NCI-H460 (cell line): ENCODE data around the gene WHRN. TPM values are rescaled to one million over a fixed set of nuclear protein-coding genes. Genes with fewer than 3 reads are reported as not detected.

Experiments
- DNase-seq: peaks from one replicate; pipeline ENCODE4 v3.0.0-alpha.2; 2016; ENCODE audit warnings: low read depth; ENCODE audit errors: extremely low read depth
- total RNA-seq: library from RNA; depleted of rRNA; stranded (reverse); fragments of >200 nt; shearing (Covaris generic); gene quantifications from 2 replicates; pipeline ENCODE4 v1.2.3, GENCODE V29; 2014

Gene WHRN
- total RNA-seq, 1 experiment from 2014 or later: 7.2 TPM

GRCh38 chr9:114386886-114387679, 118.2 kb downstream of the WHRN start:
- no peak for DNase-seq

DNA sequence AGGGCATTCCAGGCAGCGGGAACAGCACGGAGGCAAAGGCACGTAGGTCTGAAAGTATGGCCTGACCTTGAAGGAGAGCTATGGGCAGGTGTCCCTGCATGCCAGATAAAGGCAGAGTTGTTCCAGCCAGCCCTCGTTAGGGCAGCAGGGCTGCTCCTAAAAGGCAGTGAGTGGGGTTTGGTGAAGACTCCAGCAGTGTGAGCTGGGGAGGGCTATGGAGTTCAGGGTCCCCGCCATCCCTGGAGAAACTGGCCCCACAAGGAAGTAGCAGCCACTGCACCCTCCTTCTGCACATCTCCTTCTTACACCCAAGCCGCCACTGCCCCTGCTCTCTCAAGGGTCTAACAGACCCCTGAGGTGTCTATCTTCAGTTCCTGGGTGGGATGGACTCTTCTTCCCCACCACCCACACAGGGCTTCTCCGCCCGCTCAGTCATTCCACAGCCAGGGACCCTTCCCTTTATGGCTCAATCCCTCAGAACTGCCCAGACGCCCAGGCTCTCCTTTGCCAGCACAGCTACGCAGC, 118.8 kb downstream of the WHRN start:
- no peak for DNase-seq

DNA sequence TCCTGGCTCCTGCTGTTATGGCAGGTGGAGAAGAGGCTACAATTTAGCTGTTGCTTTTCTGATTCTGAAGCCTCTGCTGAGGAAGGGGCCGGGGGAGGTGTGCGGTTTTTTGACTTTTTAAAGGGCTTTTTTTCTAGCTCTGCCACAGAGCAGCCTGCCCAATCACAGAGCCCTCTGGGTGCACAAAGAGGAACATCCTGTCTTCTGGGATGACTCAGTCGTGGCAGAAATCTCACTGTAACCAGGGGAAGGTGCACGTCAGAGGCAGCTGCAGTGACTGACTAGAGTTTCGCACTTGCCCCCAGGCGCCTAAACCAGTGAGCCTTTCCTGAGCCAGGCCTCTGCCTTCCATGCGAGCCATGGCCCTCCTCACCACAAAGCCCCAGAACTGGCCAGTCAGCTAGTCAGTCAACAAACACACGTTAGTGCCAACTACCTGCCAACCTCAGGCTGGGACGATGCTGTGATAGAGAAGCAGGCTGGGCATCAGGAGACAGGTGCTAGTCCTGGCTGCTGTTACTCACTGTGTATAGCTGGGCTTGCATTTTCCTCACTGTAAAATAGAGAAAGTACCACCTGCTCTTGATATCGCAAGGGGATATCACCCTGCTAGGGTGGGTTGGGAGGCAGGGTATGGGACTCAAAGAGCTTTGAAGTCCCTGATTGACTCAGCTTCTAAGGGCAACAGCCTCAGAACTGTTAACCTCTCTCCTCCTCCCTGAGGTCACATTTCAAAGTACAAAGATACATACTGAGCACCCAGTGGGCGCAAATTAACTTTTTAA, 119.7 kb downstream of the WHRN start:
- DNase-seq: no peak

GRCh38 chr9:114384836-114385396, 120.4 kb downstream of the WHRN start:
- no peak for DNase-seq

GRCh38 chr9:114384341-114384740, 120.9 kb downstream of the WHRN start:
- no peak for DNase-seq

GRCh38 chr9:114383521-114384231, 121.6 kb downstream of the WHRN start:
- no peak for DNase-seq

- DNase-seq: no peak
These were observed 122.4 kb downstream of the WHRN start for GRCh38 chr9:114382699-114383520.

GRCh38 chr9:114378883-114379282, 126.4 kb downstream of the WHRN start:
- no peak for DNase-seq

DNA sequence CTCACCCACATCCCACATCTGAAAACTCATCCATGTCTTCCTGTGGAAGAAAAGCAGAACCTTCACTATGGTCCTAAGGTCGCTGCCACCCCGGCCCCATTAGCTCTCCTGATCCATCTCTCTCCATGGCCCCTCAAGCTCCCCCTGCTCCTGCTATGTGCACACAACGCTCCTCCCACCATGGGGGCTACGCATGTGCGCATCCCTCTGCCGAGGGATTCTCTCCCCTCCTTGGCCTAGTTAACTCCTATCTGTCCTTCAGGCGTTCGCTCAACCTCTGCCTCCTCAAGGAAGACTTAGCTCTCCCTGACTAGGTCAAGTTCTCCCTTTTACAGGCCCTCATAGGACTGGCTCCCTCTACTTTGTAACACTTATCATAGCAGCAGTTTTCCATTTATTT, 127.3 kb downstream of the WHRN start:
- no peak for DNase-seq

DNA sequence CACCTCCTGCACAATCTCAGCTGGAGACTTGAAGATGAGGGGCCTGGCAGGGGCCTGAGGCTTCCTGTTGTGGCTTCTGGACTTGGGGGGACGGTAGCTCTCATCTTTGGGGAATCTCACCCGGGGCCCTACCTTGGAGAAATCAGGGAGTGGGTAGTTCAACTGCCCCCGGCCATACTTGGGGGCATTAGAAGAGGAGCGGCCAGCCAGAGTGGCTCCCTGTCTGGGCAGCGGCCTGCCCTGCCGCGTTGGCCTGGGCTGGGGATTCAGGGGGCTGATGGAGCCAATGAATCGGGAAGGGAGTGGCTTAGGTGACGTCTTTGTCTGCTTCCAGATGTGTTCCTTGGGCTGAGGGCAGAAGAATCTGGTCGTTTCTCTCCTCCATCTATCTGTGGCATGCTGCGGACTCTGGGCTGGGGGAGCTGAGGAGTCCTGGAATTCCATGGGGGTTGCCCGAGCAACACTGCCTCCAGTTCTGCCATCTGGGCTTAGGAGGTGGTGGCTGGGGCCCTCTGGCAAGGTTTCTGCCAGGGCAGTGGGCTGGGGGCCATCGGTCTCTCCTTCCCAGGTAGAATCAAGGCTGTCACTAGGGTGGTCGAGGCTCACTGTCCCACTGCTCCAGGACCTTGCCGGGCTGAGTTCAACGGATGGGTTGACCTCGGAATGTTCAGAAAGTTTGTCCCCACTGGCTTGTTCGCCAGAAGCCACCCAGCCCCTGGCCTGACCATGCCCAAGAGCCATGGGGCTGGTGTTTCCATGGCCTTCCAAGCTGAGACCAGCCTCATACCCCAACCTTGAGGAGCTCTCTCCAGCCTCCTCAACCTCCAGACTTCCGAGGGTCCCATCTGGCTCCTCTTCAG, 128.5 kb downstream of the WHRN start:
- no peak for DNase-seq

GRCh38 chr9:114375386-114376175, 129.7 kb downstream of the WHRN start:
- no peak for DNase-seq

GRCh38 chr9:114374936-114375335, 130.3 kb downstream of the WHRN start:
- no peak for DNase-seq

DNA sequence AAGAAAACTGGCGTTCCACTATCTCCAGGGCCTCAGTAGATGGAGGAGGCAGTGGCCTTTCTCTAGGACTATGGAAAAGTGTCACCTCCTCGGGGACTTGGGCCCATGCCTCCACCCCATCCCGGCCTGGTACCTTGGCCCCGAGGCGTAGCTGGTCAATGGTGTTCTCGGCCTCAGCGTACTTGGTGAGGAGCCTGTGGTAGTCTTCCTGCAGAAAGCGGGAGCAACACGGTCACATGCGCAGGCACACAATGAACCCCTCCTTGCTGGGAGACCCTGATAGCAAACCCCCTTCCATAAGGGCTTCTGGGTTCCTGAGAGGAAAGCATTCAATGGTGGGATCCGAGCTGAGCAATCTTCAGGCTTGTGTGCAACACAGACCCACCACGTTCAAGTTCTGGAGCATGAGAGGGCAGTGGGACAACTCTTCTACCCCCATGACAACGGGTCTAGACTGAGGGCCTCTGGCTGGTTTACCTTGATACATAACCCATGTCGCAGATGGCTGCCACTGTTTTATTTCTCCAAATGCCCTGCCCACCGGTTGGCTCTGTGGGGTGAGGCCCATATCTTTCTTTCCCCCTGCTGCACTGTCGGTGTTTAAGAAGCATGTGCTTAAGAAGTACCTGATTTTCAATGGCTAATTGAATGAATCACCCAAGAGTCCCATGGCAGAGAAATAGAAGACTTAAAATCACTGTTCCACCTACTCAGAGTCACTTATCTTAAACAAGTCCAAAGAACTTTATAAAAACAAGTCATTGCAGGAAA, 131.1 kb downstream of the WHRN start:
- DNase-seq: no peak

DNA sequence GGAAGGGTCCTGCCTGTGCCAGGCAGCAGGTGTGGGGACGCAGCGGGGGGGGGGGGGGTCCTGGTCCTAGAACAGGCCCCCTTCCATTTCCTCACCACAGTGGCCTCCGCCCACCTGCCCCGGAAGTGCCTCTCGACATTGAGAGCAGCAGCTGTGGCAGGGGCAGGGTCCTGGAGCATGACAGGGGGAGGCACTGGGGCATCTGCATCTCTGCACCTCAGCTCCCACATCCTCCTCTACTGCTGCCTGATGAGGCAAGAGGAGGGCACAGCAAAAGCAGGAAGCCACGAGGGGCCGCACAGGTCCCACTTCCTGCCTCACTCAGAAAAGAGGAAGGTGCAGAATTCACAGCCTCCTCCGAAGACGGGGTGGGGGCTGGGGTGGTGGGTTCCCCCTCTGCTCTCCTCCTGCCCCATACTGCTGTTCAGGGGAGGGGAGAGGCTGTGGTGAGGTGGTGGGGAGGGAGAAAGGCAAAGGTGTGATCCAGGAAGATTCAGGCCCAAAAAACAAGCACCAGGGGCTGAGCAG, 132.3 kb downstream of the WHRN start:
- DNase-seq: no peak

DNA sequence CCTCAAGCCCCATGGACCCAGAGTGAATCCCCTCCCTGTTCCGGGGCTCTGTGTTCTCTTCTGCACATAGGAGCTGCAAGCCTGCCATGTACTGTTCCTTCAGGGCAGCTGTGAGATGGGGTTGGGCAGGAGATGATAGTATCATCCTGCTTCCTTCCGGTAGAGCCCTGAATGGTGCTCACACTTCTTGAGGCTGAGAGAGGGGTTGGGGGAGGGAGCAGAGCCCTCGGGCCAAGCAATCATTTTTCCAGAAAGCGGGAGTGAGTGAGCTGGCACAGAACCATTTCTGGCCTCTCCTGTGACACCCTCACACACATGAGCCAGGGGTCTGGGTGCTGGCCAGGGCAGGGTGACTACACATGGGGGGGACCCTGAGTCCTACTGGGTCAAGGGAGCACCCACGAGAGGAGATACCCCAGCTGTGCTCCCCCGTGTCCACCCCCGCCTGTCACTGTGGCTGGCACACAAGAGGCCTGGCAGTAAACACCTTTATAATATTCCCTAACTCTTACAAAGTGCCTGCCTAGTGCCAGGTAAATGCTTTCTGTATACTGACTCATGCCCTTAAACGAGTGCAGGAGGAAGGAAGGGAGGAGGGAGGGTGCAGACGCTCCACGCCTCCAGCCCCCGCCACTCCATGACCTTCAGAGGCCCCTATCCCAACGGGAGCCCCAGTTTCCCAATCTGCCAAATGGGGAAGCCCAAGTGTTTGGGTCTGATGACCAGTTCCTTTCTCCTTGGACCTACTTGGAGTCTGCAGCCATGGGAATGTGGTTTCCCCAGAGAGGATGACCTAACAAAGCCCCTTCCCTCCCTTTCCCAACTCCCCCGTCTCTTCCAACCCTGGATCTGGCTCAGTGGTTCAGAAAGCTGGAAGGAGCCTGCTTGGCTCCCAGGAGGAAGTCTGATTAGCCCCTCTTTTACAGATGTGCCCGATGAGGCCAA, 133.0 kb downstream of the WHRN start:
- no peak for DNase-seq

- no peak for DNase-seq
These were observed 133.8 kb downstream of the WHRN start for GRCh38 chr9:114371343-114371944.
